Adipocyte (in vitro differentiated cells): ENCODE results near the gene SYNPR.
"Not testable (repeated sequence)": the region's sequence is repeated elsewhere in the genome, so short reads cannot be mapped to it uniquely, and the experiment has no call there.

Source experiments
- DNase-seq: peaks from one replicate; pipeline ENCODE4 v3.0.0-alpha.2; 2015; ENCODE audit warnings: low read depth
- H3K27me3 ChIP-seq: replicated peaks from 2 replicates; pipeline ENCODE4 v1.7.0; 2013; ENCODE audit warnings: mild to moderate bottlenecking, low read length, moderate library complexity; ENCODE audit not compliant: control insufficient read depth, insufficient read depth
- H3K36me3 ChIP-seq: 2 replicates; pipeline ENCODE4 v1.7.0; 2013; ENCODE audit warnings: low read length, mild to moderate bottlenecking, moderate library complexity; ENCODE audit not compliant: control insufficient read depth, insufficient read depth, severe bottlenecking
- H3K4me1 ChIP-seq: 2 replicates; pipeline ENCODE4 v1.7.0; 2013; ENCODE audit warnings: mild to moderate bottlenecking, low read length, moderate library complexity; ENCODE audit not compliant: control insufficient read depth, insufficient read depth
- H3K4me3 ChIP-seq: 2 replicates; pipeline ENCODE4 v1.7.0; 2013; ENCODE audit warnings: mild to moderate bottlenecking, low read length, moderate library complexity
- H3K9ac ChIP-seq: 2 replicates; pipeline ENCODE4 v1.7.0; 2013; ENCODE audit warnings: mild to moderate bottlenecking, low read length, moderate library complexity
- H3K9me3 ChIP-seq: 2 replicates; pipeline ENCODE4 v1.7.0; 2013; ENCODE audit warnings: mild to moderate bottlenecking, low read length, moderate library complexity; ENCODE audit not compliant: control insufficient read depth

SYNPR gene

DNA sequence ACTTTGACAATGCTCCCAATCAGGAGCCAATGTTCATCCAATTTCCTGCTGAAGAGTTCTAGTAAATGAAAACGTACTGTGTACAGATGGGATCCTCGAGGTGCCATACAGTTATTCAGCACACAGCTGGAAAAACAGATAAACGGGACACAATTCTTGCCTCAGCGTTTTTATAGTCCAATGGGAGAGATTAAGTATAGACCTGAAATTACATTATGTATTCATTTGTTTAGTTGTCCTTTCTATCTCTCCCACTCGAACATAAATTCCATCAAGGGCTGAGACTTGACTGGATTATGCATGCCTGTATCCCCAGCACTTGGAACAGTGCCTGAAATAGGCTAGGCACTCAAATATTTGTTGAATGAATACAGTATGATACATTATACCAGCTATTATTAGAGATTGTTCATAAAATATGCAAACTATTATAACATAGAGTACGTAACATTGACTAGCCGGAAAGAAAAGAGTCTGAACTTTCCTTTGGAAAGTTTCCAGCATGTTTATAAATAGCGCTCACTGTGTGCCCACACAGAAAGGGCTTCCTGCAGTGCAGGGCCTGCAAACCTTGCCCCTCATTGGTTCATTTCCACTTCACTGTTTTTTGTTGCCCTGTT lies 346.9 kb downstream of the SYNPR start:
- no peak overlapping the region for H3K9ac ChIP-seq
- peak; percentile 86 for DNase-seq
- H3K9me3 ChIP-seq = no peaks in the 10 kb centered on the region
- peaks cover 11% of the 10 kb centered on the region for H3K4me1 ChIP-seq
- no peaks in the 10 kb centered on the region for H3K27me3 ChIP-seq
- peak overlapping the region; percentile 34 for H3K4me3 ChIP-seq
- no peaks in the 10 kb centered on the region for H3K36me3 ChIP-seq

DNA sequence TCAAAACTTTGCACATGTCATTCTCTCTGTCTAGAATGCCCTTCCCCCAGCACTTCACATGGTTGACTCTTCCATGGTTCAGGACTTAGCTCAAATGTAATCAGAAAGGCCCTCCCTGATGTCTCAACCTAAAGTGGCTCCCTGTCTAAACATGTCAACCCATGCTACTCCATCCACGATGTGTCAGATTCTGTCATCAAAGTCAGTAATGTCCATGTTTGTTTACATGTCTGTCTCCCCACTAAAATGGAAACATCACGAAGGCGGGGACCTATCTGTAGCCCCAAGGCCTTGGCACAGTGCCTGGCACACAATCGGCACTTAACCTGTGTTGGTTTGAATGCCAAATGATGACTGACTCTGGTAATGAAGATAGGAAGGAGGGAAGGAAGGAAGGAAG lies 353.6 kb downstream of the SYNPR start:
- H3K27me3 ChIP-seq = no peaks in the 10 kb centered on the region
- H3K4me1 ChIP-seq = no peaks in the 10 kb centered on the region
- no peak overlapping the region for H3K9ac ChIP-seq
- DNase-seq = no peak
- no peak overlapping the region for H3K4me3 ChIP-seq
- no peaks in the 10 kb centered on the region for H3K36me3 ChIP-seq
- H3K9me3 ChIP-seq = peaks cover 2% of the 10 kb centered on the region

DNA sequence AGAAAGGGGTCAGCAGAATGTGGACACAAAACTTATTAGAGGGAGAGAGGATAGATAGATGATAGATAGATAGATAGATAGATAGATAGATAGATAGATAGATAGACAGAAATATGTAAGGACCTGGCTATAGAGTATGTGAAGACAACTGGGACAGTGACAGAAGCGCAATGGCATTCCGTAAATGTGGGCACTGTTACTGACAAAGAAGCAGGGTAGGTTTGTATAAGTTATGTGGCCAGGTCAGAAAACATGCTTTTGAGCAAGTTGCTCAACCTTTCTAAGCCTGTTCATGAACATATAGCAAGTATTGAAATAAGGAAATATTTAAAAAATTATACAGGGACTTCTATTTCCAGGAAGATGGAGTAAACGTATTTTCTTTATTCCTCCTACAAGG lies 357.1 kb downstream of the SYNPR start:
- DNase-seq = no peak
- peaks cover 5% of the 10 kb centered on the region for H3K9me3 ChIP-seq
- H3K36me3 ChIP-seq = no peaks in the 10 kb centered on the region
- no peak overlapping the region for H3K9ac ChIP-seq
- no peak overlapping the region for H3K4me3 ChIP-seq
- no peaks in the 10 kb centered on the region for H3K27me3 ChIP-seq
- H3K4me1 ChIP-seq = no peaks in the 10 kb centered on the region

DNA sequence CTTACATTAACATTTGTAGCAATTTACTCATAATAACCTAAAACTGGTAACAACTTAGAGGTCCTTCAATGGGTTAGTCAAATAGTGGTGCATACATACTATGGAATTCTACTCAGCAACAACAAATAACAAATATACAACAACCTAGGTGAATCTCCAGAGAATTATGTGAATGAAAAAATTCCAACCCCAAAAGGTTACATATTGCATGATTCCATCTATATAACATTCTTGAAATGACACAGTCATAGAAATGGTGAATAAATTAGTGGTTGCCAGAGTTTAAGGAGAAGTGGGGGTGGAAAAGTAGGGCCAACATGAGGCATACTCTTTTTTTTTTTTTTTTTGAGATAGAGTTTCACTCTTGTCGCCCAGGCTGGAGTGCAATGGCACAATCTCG lies 361.7 kb downstream of the SYNPR start:
- peaks cover 3% of the 10 kb centered on the region for H3K4me1 ChIP-seq
- H3K4me3 ChIP-seq = no peak overlapping the region
- no peaks in the 10 kb centered on the region for H3K27me3 ChIP-seq
- H3K9ac ChIP-seq = no peak overlapping the region
- DNase-seq = no peak
- peaks cover 10% of the 10 kb centered on the region for H3K9me3 ChIP-seq
- H3K36me3 ChIP-seq = no peaks in the 10 kb centered on the region

DNA sequence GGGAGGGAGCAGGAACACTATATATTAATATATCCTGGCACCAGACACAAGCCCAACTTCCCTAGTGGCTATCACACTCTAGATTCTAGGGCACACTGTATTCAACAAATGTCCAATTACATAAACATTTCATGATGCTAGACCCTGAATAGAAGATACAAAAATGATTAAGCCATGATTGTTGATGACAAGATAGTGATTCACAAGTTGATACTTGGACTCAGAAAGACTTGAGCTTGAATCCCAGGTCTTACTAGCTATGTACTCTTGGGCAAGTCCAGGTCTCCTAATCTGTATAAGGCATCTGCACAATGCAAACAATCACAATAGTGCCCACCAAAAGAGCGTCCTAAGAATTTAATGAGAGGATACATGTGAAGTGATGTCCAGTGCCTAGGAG lies 364.4 kb downstream of the SYNPR start:
- DNase-seq = no peak
- H3K36me3 ChIP-seq = no peaks in the 10 kb centered on the region
- H3K4me1 ChIP-seq = peaks cover 3% of the 10 kb centered on the region
- peaks cover 5% of the 10 kb centered on the region for H3K9me3 ChIP-seq
- H3K27me3 ChIP-seq = no peaks in the 10 kb centered on the region
- H3K9ac ChIP-seq = no peak overlapping the region
- no peak overlapping the region for H3K4me3 ChIP-seq

DNA sequence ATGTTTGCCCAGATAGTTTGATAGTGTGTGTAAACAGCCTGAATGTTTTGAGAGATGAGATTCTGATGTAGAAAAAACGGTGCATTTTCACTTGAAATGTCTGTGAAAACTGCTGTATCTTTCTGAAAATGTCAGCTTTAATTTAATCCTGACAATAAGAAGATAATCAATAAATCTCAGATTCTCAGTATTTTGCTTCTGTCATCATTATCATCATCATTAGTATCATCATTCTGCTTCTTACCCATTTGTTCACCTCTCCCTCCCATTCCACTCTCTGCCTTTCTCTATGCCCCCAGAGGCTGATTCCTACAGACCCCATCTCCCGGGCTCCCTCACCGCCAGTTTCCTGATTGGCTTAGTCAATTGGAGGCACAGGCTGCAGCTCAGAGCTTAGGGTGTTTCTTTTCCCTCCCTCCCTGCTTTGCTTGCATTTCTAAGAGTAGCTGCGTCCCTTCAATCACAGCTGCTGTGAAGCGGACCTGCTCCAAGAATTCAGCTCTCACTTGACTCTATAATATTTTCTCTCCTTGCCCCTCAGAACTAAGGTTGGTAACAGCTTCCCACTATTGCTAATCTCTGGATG lies 366.2 kb downstream of the SYNPR start:
- Histone ChIP-seq H3K4me3 (no peak overlapping the region), H3K36me3 (no peaks in the 10 kb centered on the region), H3K27me3 (no peaks in the 10 kb centered on the region), H3K4me1 (peaks cover 3% of the 10 kb centered on the region), H3K9ac (no peak overlapping the region), H3K9me3 (peaks cover 5% of the 10 kb centered on the region)
- no peak for DNase-seq

DNA sequence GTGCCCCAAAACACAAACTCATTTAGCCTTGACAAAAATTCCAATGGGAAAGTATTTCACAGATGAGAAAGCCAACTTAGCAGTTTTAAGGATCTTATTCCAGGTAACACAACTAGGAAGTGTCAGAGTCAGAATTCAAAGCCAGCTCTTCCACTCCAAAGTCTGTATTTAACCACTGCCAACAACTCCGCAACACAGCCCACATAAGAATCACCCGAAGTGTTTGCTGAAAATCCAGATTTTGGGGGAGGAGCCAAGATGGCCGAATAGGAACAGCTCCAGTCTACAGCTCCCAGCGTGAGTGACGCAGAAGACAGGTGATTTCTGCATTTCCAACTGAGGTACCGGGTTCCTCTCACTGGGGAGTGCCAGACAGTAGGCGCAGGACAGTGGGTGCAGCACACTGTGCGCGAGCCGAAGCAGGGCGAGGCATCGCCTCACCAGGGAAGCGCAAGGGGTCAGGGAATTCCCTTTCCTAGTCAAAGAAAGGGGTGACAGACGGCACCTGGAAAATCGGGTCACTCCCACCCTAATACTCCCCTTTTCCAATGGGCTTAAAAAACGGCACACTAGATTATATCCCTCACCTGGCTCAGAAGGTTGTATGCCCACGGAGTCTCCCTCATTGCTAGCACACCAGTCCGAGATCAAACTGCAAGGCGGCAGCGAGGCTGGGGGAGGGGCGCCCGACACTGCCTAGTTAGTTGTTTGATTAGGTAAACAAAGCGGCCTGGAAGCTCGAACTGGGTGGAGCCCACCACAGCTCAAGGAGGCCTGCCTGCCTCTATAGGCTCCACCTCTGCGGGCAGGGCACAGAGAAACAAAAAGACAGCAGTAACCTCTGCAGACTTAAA lies 367.0 kb downstream of the SYNPR start:
- H3K27me3 ChIP-seq, H3K4me3 ChIP-seq, DNase-seq, H3K9me3 ChIP-seq, H3K36me3 ChIP-seq, H3K4me1 ChIP-seq, H3K9ac ChIP-seq: not testable (repeated sequence)

DNA sequence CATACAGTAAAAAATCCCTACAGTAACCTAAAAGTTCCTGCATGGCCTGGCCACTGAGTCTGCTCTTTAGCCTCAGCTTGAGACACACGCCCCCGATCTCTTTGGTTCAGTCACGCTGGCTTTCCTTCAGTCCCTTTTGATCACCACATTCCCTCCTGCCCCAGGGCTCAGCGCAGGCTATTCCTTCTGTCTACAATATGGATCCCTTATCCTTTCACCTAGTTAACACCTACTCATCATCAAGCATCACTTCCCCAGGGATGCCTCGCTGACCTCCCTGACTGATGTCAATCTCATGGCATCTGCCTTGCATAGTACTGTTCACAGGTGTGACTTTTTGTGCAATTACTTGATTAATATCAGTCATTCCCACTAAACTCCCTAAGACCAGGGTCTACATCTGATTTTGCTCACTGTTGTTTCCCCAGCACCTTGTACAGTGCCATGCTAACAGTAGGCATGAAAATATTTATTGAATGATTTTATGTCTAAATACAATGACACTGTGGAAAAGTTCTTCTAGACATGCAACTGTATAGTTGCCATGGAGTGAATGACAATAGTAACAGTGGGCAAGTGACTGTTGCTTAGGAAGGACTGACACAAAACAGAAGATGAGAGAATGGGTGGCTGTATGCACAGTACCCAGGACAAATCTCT lies 374.1 kb downstream of the SYNPR start, which contains the start of gene SNTN:
TSS of gene SNTN (plus strand) at position 610 of the 660 bp plus-strand sequence. CDS start at position 623, 13 bp downstream.
- no peak for DNase-seq
- Histone ChIP-seq H3K4me3 (no peak within 1 kb of the TSS), H3K27me3 (no peaks in the 10 kb centered on the region), H3K4me1 (peaks cover 25% of the 10 kb centered on the region), H3K36me3 (no peaks in the 10 kb centered on the region), H3K9ac (no peak within 1 kb of the TSS), H3K9me3 (no peaks in the 10 kb centered on the region)

DNA sequence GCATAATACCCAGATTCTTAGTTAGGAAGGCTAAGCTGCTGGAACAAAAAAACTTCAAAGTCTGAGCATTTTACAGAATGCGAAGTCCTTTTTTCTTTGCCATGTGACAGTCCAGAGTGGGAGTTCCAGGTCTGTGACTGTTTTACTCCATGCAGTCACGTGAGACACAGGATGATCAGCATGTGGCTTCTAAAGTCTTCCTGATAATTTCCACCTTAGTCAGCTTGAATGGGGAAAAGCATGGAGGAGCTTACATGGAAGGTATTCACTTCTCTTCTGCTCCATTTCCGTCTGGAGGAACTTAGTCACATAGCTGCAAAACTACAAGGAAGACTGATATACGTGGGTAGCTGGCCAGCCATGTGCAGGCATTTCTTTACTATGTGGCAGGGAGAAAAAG lies 376.1 kb downstream of the SYNPR start:
- peak; percentile 8 for DNase-seq
- Histone ChIP-seq H3K36me3 (no peaks in the 10 kb centered on the region), H3K9me3 (no peaks in the 10 kb centered on the region), H3K4me1 (peaks cover 33% of the 10 kb centered on the region), H3K4me3 (no peak overlapping the region), H3K27me3 (no peaks in the 10 kb centered on the region), H3K9ac (no peak overlapping the region)

DNA sequence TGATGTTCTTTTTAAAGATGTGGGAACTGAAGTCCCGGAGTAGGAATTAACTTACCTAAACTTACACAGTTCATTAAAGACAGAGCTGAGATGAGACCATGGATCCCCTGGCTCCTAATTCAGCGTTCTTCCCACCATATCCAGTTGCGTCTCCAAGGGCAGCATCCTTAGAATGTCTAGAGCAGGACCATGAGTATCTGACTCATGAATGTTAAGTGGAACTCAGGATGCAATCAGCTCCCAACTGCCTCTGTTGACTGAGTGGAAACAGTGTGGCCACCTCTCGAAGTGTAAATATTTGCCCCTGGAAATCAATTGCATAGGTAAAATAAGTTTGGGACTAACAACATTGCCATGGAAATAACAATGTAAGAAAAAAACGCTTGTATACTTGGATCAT lies 376.8 kb downstream of the SYNPR start:
- no peaks in the 10 kb centered on the region for H3K36me3 ChIP-seq
- H3K9ac ChIP-seq = no peak overlapping the region
- H3K9me3 ChIP-seq = no peaks in the 10 kb centered on the region
- DNase-seq = peak; percentile 15
- H3K4me1 ChIP-seq = peaks cover 33% of the 10 kb centered on the region
- no peaks in the 10 kb centered on the region for H3K27me3 ChIP-seq
- H3K4me3 ChIP-seq = no peak overlapping the region

DNA sequence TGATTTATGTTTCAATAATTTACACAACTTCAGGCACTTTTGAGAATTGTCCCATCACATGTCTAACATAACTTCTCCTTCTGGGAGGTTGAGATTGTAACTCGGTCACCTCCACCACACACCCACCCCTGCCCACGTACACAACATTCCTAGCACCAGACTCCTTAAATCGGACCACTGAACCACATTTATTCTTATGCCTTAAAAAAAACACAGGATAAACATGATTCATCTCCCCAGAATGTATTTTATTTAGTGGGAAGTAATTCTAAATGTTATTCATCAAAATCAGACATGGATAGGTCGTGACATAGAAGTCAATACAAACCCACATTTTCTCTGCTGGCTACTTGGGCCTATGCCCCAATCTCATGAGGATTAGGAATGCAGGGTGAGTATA lies 377.4 kb downstream of the SYNPR start:
- Histone ChIP-seq H3K4me1 (peaks cover 33% of the 10 kb centered on the region), H3K9ac (no peak overlapping the region), H3K9me3 (no peaks in the 10 kb centered on the region), H3K36me3 (no peaks in the 10 kb centered on the region), H3K4me3 (peak overlapping the region; percentile 24), H3K27me3 (no peaks in the 10 kb centered on the region)
- peak; percentile 73 for DNase-seq
